ENCODE data around the gene GTF3C2. TPM values are rescaled to one million over a fixed set of nuclear protein-coding genes. Genes with fewer than 3 reads are reported as not detected.
A peak's percentile ranks its signal among the peaks of the same experiment; 100 is the strongest.

Gene GTF3C2
- total and polyA plus RNA-seq, 2 of the 13 experiments (the other 11 are each of a cell fraction or from before 2014, with no cell fraction given), result 77.5 to 130 TPM

GRCh38 chr2:27322766-27323595 lies 33.6 kb downstream of the GTF3C2 start, which contains the start of gene MPV17 (continued):
- TF ChIP-seq AHDC1 (CRISPR knock-in tag; IDR thresholded peaks at IDR 0.05; ENCODE audit: borderline replicate concordance) (peak; percentile 63; the same call in 1 of the 2 replicates), IRX3 (CRISPR knock-in tag; IDR thresholded peaks at IDR 0.05; ENCODE audit: borderline replicate concordance, low read depth) (peak; percentile 92; the same call in 1 of the 2 replicates), ZNF567 (CRISPR knock-in tag; IDR thresholded peaks at IDR 0.05; ENCODE audit: borderline replicate concordance) (0 out of 2 replicates have a peak, but pooled peaks have one; percentile 24), ZNF563 (CRISPR knock-in tag; IDR thresholded peaks at IDR 0.05) (peak; percentile 75), JDP2 (CRISPR knock-in tag; IDR thresholded peaks at IDR 0.05; ENCODE audit: borderline replicate concordance) (no peak), TRIM24 (CRISPR knock-in tag; IDR thresholded peaks at IDR 0.05) (no peak), ZNF12 (CRISPR knock-in tag; IDR thresholded peaks at IDR 0.05) (0 out of 2 replicates have a peak, but pooled peaks have one; percentile 10), PHF20 (CRISPR knock-in tag; IDR thresholded peaks at IDR 0.05) (peak; percentile 91), ZNF746 (CRISPR knock-in tag; IDR thresholded peaks at IDR 0.05) (peak; percentile 65; the same call in 1 of the 2 replicates), KLF9 (CRISPR knock-in tag; IDR thresholded peaks at IDR 0.05; ENCODE audit: low read depth) (no peak), SIN3B (IDR thresholded peaks at IDR 0.05; ENCODE audit: low read length) (peak; percentile 74), MXI1 (IDR thresholded peaks at IDR 0.05; ENCODE audit: borderline replicate concordance, low read depth, low read length) (peak; percentile 95; the same call in 2 of the 3 replicates), ZSCAN9 (CRISPR knock-in tag; IDR thresholded peaks at IDR 0.05; ENCODE audit: borderline replicate concordance) (peak; percentile 94), SRSF4 (IDR thresholded peaks at IDR 0.05; ENCODE audit: low read depth, low read length, poor library complexity, severe bottlenecking) (no peak), ZNF337 (CRISPR knock-in tag; IDR thresholded peaks at IDR 0.05; ENCODE audit: borderline replicate concordance, low read depth) (peak; percentile 25; the same call in 1 of the 2 replicates), ZSCAN31 (CRISPR knock-in tag; IDR thresholded peaks at IDR 0.05; ENCODE audit: low read depth) (peak; percentile 92), CENPT (CRISPR knock-in tag; IDR thresholded peaks at IDR 0.05; ENCODE audit: low read depth) (peak; percentile 83; the same call in 1 of the 2 replicates), ZNF615 (CRISPR knock-in tag; IDR thresholded peaks at IDR 0.05; ENCODE audit: borderline replicate concordance) (no peak; the same call in 1 of the 2 replicates), ZNF557 (CRISPR knock-in tag; IDR thresholded peaks at IDR 0.05) (peak; percentile 71; the same call in 1 of the 2 replicates), MED13 (CRISPR knock-in tag; IDR thresholded peaks at IDR 0.05) (peak; percentile 73; the same call in 1 of the 2 replicates), SALL2 (CRISPR knock-in tag; IDR thresholded peaks at IDR 0.05) (peak; percentile 87), ZNF75D (CRISPR knock-in tag; IDR thresholded peaks at IDR 0.05; ENCODE audit: borderline replicate concordance) (no peak), ZNF3 (CRISPR knock-in tag; IDR thresholded peaks at IDR 0.05) (no peak), ZNF367 (CRISPR knock-in tag; IDR thresholded peaks at IDR 0.05; ENCODE audit: borderline replicate concordance) (peak; percentile 50; the same call in 1 of the 2 replicates), TBP (CRISPR knock-in tag; IDR thresholded peaks at IDR 0.05) (no peak)
